Middle frontal gyrus (tissue), 1 donor: ENCODE measurements around the gene SEPTIN5.
"Not testable (repeated sequence)": the region's sequence is repeated elsewhere in the genome, so short reads cannot be mapped to it uniquely, and the experiment has no call there.

Experiments used
- DNase-seq: peaks from one replicate; pipeline ENCODE4 v3.0.0-alpha.2; 2015; ENCODE audit warnings: low spot score; ENCODE audit errors: extremely low spot score

Gene SEPTIN5

GRCh38 chr22:19714312-19715187, at the start of gene SEPTIN5:
Gene SEPTIN5 (plus strand): TSS chr22:19714503. CDS start chr22:19714589, 86 bp downstream.
- DNase-seq, result no peak

DNA sequence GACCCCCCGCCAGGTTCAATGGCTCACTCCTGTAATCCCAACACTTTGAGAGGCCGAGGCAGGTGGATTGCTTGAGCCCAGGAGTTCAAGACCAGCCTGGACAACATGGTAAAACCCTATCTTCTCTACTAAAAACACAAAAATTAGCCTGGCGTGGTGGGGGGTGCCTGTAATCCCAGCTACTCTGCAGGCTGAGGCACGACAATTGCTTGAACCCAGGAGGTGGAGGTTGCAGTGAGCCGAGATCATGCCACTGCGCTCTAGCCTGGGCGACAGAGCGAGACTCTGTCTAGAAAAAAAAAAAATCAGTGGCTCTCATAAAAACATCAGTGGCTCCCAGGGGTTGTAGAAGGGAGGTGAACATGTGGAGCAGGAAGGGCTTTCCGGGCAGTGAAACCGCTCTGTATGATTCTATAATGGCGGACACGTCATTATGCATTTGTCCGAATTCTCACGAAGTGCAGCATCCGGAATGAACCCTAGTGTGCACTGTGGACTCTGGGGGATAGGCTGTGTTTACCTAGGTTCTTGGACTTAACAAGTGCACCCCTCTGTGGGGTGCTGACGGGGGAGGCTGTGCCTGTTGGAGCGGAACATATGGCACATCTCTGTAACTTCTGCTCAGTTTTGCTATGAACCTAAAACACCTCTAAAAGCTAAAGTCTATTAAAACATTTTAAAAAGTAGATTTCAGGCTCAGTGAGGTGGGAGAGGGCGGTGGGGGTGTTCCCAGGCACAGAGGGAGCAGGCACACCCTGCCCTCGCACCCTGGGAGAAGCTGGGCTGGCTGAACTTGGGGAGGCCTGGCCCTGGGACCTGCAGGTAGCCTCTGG, 49.1 kb upstream of the SEPTIN5 start:
- DNase-seq, result no peak

- no peak for DNase-seq
Measured at GRCh38 chr22:19665784-19666672, 48.3 kb upstream of the SEPTIN5 start.

DNA sequence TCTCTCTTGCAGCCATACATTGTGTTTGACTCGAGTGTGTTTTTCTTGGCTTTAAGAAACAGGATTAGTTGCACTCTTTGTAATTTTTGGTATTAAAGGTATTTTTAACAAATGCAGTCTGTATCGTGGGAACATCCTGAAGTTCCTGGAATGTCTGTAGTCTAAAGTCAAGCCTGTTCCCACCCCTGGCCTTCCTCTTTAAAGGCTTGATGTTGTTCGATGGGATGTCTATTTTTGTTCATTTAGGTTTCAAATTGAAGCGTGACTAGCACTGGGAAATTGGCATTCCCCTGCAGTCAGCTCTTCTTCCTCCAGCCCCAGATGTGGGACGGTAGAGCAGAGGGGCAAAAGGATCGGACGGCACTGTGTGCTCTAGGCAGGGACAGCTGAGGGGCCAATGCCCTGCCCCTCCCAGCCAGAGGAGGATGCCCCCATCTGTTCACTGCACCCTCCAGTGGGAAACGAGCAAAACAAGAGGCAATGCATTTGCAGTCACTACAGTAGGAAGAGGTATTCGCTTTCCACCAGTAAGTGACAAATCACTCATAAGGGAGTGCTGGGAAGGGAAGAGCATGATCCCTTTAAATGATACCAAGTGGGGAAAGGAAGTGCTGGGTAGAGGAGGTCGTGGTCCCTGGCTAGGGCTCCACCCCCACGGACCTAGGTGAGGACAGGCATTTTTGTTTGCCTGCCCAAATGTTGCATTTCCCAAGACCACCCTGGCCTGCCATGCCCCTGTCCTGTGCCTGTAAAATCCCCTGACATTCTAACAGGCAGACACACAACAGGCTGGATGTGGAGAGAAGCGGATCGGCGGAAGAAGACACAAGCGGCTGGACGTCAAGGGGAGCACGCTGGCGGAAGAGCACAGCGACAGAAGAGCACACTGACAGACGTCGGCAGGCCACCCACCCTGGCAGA, 47.4 kb upstream of the SEPTIN5 start:
- DNase-seq, result no peak

- DNase-seq, result no peak
Measured at GRCh38 chr22:19667872-19668740, 46.2 kb upstream of the SEPTIN5 start.

DNA sequence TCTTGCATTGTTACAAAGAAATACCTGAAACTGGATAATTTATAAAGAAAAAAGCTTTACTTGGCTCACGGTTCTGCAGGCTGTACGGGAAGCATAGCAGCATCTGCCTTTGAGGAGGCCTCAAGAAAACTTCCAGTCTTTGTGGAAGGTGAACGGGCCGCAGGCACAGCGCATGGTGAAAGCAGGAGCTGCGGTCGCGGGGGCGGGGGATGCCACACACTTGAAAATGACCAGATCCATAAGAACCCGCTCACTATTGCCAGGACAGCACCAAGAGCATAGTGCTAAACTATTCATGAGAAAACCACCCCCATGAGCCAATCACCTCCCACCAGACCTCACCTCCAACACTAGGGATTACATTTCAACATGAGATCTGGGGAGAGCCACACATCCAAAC, 45.6 kb upstream of the SEPTIN5 start:
- DNase-seq, result no peak

- no peak for DNase-seq
Measured at GRCh38 chr22:19669570-19669969, 44.7 kb upstream of the SEPTIN5 start.

- DNase-seq, result no peak
Measured at GRCh38 chr22:19671316-19671715, 43.0 kb upstream of the SEPTIN5 start.

DNA sequence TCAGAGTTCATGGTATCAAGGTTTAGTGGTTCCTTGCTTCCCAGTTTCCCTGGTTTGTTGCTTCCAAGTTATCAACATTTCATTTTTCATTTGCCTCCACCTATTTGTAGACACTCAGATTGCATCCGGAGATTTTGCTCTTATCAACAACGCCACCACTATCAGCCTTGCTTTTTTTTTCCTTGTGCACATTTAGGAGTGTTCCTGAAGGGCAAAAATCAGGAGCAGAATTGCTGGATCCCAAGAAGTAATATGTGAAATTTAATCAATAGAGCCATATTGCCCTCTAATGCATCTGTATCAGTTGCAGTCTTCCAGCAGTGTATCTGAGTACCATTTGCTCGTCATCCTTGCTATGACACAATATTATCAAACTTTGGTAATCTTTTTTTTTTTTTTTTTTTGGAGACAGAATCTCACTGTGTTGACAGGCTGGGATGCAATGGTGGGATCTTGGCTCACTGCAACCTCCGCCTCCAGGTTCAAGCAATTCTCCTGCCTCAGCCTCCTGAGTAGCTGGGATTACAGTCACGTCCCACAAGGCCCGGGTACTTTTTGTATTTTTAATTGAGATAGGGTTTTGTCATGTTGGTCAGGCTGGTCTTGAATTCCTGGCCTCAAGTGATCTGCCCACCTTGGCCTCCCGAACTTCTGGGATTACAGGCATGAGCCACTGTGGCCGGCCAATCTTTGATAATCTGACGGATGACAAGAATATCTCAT, 42.1 kb upstream of the SEPTIN5 start:
- no peak for DNase-seq

GRCh38 chr22:19673660-19674059, 40.6 kb upstream of the SEPTIN5 start:
- DNase-seq, result no peak

- DNase-seq, result no peak
Measured at GRCh38 chr22:19674129-19674928, 40.0 kb upstream of the SEPTIN5 start.

- DNase-seq, result no peak
Measured at GRCh38 chr22:19674929-19675253, 39.4 kb upstream of the SEPTIN5 start.

GRCh38 chr22:19675428-19675827, 38.9 kb upstream of the SEPTIN5 start:
- no peak for DNase-seq

DNA sequence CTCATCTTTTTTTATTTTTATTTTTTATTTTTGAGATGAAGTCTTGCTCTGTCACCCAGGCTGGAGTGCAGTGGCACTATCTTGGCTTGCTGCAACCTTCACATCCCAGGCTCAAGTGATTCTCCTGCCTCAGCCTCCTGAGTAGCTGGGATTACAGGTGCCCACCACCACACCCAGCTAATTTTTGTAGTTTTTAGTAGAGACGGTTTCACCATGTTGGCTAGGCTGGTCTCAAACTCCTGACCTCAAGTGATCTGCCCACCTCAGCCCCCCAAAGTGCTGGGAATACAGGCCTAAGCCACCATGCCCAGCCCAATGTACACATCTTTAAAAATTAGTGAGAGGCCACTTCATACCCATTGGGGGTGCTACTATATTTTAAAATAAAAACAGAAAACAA, 37.9 kb upstream of the SEPTIN5 start:
- DNase-seq, result not testable (repeated sequence)

GRCh38 chr22:19678949-19679521, 35.3 kb upstream of the SEPTIN5 start:
- no peak for DNase-seq

- no peak for DNase-seq
Measured at GRCh38 chr22:19679522-19680101, 34.7 kb upstream of the SEPTIN5 start.

DNA sequence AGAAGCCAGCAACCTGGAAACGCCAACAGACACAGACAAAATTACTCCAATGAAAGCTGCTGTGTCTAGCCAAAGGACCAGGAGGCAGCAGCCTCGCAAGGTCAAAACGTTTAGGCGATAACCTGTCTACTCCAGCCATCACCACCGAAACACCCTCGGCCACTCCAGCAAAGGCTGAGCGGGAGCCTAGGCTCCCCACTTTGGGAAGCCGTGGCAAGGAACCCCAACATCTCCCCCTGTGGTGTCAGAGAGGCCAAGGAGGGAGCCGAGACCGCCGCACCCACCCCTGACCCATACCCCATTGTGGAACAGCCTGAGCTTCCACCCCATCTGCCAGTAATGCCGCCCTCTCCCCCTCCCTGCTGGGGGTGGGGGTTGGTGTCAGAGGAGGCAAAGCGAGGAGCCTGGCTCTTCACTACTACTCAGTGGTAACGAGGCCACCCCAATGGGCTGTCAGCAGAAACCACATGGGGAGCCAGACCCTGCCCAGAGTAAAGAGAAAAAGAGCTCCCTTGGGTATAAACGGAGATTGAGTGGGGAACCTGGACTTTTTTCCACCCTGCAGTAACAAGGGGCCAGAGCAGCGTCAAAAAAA, 33.9 kb upstream of the SEPTIN5 start:
- DNase-seq, result no peak
